Endodermal cell (in vitro differentiated cells): ENCODE measurements around the gene PRPF19. TPM values are rescaled to one million over a fixed set of nuclear protein-coding genes. Genes with fewer than 3 reads are reported as not detected.

Source experiments
- DNase-seq: peaks from one replicate; pipeline ENCODE4 v3.0.0-alpha.2; 2017
- H3K27ac ChIP-seq: 2 replicates; pipeline ENCODE4 v1.5.1; 2013; ENCODE audit warnings: mild to moderate bottlenecking, low read depth, low read length, moderate library complexity
- H3K27me3 ChIP-seq: 2 replicates; pipeline ENCODE4 v1.6.1; 2013; ENCODE audit warnings: mild to moderate bottlenecking, low read length, moderate library complexity; ENCODE audit not compliant: insufficient read depth, control insufficient read depth, poor library complexity, severe bottlenecking
- H3K36me3 ChIP-seq: 2 replicates; pipeline ENCODE4 v1.7.0; 2013; ENCODE audit warnings: mild to moderate bottlenecking, low read length, moderate library complexity; ENCODE audit not compliant: control insufficient read depth, insufficient read depth
- H3K4me1 ChIP-seq: one replicate; pipeline ENCODE4 v1.7.0; 2013; ENCODE audit warnings: low read length; ENCODE audit not compliant: control insufficient read depth, insufficient read depth
- H3K4me3 ChIP-seq: 2 replicates; pipeline ENCODE4 v1.5.1; 2013; ENCODE audit warnings: mild to moderate bottlenecking, low read length, moderate library complexity
- H3K9ac ChIP-seq: 2 replicates; pipeline ENCODE4 v1.6.1; 2013; ENCODE audit warnings: mild to moderate bottlenecking, low read length, moderate library complexity; ENCODE audit not compliant: poor library complexity, severe bottlenecking; ENCODE audit errors: extremely low read depth
- H3K9me3 ChIP-seq: 2 replicates; pipeline ENCODE4 v1.6.1; 2013; ENCODE audit warnings: mild to moderate bottlenecking, low read length, moderate library complexity; ENCODE audit not compliant: control insufficient read depth
- H3K27ac Mint-ChIP-seq: 2 replicates; pipeline ENCODE4 v1.8.0; 2020; ENCODE audit warnings: mixed read lengths
- H3K27me3 Mint-ChIP-seq: 2 replicates; pipeline ENCODE4 v1.8.0; 2021; ENCODE audit warnings: mild to moderate bottlenecking, mixed read lengths; ENCODE audit not compliant: insufficient read depth
- H3K36me3 Mint-ChIP-seq: 2 replicates; pipeline ENCODE4 v1.8.0; 2020; ENCODE audit warnings: low read depth, mixed read lengths
- H3K4me1 Mint-ChIP-seq: 2 replicates; pipeline ENCODE4 v1.8.0; 2020; ENCODE audit warnings: mixed read lengths
- H3K4me3 Mint-ChIP-seq: 2 replicates; pipeline ENCODE4 v1.8.0; 2020; ENCODE audit warnings: mild to moderate bottlenecking, moderate library complexity, mixed read lengths
- H3K9me3 Mint-ChIP-seq: 2 replicates; pipeline ENCODE4 v1.8.0; 2020; ENCODE audit warnings: mild to moderate bottlenecking, mixed read lengths
- CTCF ChIP-seq: fragments of 200-600 bp; sonication (generic); conservative IDR thresholded peaks from 2 replicates; pipeline ENCODE4 v1.5.0; 2021; ENCODE audit warnings: antibody characterized with exemption, mild to moderate bottlenecking
- WGBS, 2 experiments: methylation state at CpG; one replicate each; pipeline versions ENCODE4 v1.1.5 to v1.1.7; 2013; ENCODE audit warnings: missing lambda C conversion rate in 2 of 2, mixed read lengths in 1 of 2; ENCODE audit not compliant: insufficient coverage in 1 of 2, insufficient read length in 1 of 2; 5-methylcytosine and 5-hydroxymethylcytosine counted together
- total RNA-seq, 2 donors: library from RNA; stranded (reverse); fragmentation: NEBNext Ultra II Directional in 1 of 2; extraction: Animal tissue kit (Norgen Biotek cat#: 25700) in 1 of 2; gene quantifications; 2 replicates in 1 of 2; 3 replicates in 1 of 2; pipeline ENCODE4 v1.2.1, GENCODE V29; 2021

PRPF19 gene
- total RNA-seq, 2 donors from 2014 or later = 106 to 109 TPM

- H3K9ac ChIP-seq = no peak overlapping the region
- no peak overlapping the region for H3K4me3 Mint-ChIP-seq
- TF ChIP-seq CTCF = no peak
- no peak overlapping the region for H3K4me3 ChIP-seq
- no peaks in the 10 kb centered on the region for H3K4me1 ChIP-seq
- H3K27ac ChIP-seq = no peak overlapping the region
- H3K4me1 Mint-ChIP-seq = peaks cover 2% of the 10 kb centered on the region
- no peaks in the 10 kb centered on the region for H3K9me3 Mint-ChIP-seq
- peaks cover 28% of the 10 kb centered on the region for H3K36me3 Mint-ChIP-seq
- WGBS, 2 experiments = 91 to 93% methylated on average over 17 to 21 of the region's 21 CpGs
- no peaks in the 10 kb centered on the region for H3K27me3 Mint-ChIP-seq
- no peaks in the 10 kb centered on the region for H3K27me3 ChIP-seq
- no peak for DNase-seq
- no peaks in the 10 kb centered on the region for H3K9me3 ChIP-seq
- H3K27ac Mint-ChIP-seq = no peak overlapping the region
- peaks cover 23% of the 10 kb centered on the region for H3K36me3 ChIP-seq
These were observed 28.6 kb upstream of the PRPF19 start for GRCh38 chr11:60934790-60935605.

GRCh38 chr11:60934124-60934789 lies 27.9 kb upstream of the PRPF19 start:
- H3K4me3 ChIP-seq = no peak overlapping the region
- peaks cover 2% of the 10 kb centered on the region for H3K4me1 Mint-ChIP-seq
- H3K4me1 ChIP-seq = no peaks in the 10 kb centered on the region
- no peak overlapping the region for H3K9ac ChIP-seq
- H3K27me3 Mint-ChIP-seq = no peaks in the 10 kb centered on the region
- H3K36me3 Mint-ChIP-seq = peaks cover 35% of the 10 kb centered on the region
- H3K27me3 ChIP-seq = no peaks in the 10 kb centered on the region
- H3K27ac Mint-ChIP-seq = no peak overlapping the region
- WGBS, 2 experiments = 94 to 96% methylated on average over 41 to 57 of the region's 57 CpGs
- no peak for TF ChIP-seq CTCF
- no peaks in the 10 kb centered on the region for H3K9me3 ChIP-seq
- H3K27ac ChIP-seq = no peak overlapping the region
- no peak overlapping the region for H3K4me3 Mint-ChIP-seq
- no peaks in the 10 kb centered on the region for H3K9me3 Mint-ChIP-seq
- DNase-seq = no peak
- peaks cover 27% of the 10 kb centered on the region for H3K36me3 ChIP-seq

- no peaks in the 10 kb centered on the region for H3K9me3 Mint-ChIP-seq
- H3K36me3 ChIP-seq = peaks cover 33% of the 10 kb centered on the region
- no peaks in the 10 kb centered on the region for H3K4me1 ChIP-seq
- H3K27me3 Mint-ChIP-seq = no peaks in the 10 kb centered on the region
- no peaks in the 10 kb centered on the region for H3K27me3 ChIP-seq
- no peak overlapping the region for H3K27ac ChIP-seq
- H3K36me3 Mint-ChIP-seq = peaks cover 37% of the 10 kb centered on the region
- H3K4me3 ChIP-seq = no peak overlapping the region
- H3K4me3 Mint-ChIP-seq = no peak overlapping the region
- H3K27ac Mint-ChIP-seq = no peak overlapping the region
- H3K9me3 ChIP-seq = no peaks in the 10 kb centered on the region
- TF ChIP-seq CTCF = no peak
- no peak overlapping the region for H3K9ac ChIP-seq
- peaks cover under 1% of the 10 kb centered on the region for H3K4me1 Mint-ChIP-seq
- WGBS, 2 experiments = 95 to 97% methylated on average over 20 to 37 of the region's 37 CpGs
- DNase-seq = no peak
These were observed 27.2 kb upstream of the PRPF19 start for GRCh38 chr11:60933416-60934123.
